Stomach (tissue), 4 donors: Measurements from ENCODE around the gene FCHSD2.

Experiments used
- POLR2A ChIP-seq, 4 donors: fragments of 450-650 bp; IDR thresholded peaks; one replicate each; pipeline ENCODE4 v1.6.1; 2016; ENCODE audit warnings: antibody characterized with exemption in 4 of 4, control low read depth in 2 of 4, mild to moderate bottlenecking in 1 of 4, moderate library complexity in 1 of 4
- TF ChIP-seq, protein P1 (sequence below), 7 experiments: fragments of 450-650 bp in 4 of 7; fragments of 200-600 bp in 3 of 7; sonication (generic) in 3 of 7; IDR thresholded peaks; one replicate each; pipeline ENCODE4 v1.5.1; 2016 to 2019; ENCODE audit warnings: antibody characterized with exemption in 7 of 7, control low read depth in 2 of 7, mild to moderate bottlenecking in 1 of 7

DNA sequence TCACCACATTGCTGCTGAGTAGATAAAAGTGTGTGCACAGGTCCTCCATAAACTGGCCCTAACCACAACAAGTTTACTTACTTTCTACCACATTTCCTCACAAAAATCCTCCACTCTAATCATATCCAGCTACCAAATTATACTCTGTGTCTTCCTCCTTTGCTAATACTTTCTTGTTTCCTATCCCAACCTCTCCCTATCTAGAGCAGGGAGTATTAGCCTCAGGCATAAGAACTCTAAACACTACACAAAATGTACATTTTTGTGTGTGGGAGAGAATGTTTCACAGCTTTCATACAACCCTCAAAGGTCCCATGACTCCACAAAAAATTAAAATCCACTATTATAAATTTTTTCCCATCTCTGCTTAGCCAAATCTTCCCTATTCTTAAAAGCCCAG, 255.5 kb downstream of the FCHSD2 start:
- TF ChIP-seq, protein P1, sequence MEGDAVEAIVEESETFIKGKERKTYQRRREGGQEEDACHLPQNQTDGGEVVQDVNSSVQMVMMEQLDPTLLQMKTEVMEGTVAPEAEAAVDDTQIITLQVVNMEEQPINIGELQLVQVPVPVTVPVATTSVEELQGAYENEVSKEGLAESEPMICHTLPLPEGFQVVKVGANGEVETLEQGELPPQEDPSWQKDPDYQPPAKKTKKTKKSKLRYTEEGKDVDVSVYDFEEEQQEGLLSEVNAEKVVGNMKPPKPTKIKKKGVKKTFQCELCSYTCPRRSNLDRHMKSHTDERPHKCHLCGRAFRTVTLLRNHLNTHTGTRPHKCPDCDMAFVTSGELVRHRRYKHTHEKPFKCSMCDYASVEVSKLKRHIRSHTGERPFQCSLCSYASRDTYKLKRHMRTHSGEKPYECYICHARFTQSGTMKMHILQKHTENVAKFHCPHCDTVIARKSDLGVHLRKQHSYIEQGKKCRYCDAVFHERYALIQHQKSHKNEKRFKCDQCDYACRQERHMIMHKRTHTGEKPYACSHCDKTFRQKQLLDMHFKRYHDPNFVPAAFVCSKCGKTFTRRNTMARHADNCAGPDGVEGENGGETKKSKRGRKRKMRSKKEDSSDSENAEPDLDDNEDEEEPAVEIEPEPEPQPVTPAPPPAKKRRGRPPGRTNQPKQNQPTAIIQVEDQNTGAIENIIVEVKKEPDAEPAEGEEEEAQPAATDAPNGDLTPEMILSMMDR (IDR thresholded peaks at IDR 0.05): no peak
- no peak for TF ChIP-seq POLR2A (IDR thresholded peaks at IDR 0.05)
